Measurements from ENCODE around the gene LPAR3.

DNA sequence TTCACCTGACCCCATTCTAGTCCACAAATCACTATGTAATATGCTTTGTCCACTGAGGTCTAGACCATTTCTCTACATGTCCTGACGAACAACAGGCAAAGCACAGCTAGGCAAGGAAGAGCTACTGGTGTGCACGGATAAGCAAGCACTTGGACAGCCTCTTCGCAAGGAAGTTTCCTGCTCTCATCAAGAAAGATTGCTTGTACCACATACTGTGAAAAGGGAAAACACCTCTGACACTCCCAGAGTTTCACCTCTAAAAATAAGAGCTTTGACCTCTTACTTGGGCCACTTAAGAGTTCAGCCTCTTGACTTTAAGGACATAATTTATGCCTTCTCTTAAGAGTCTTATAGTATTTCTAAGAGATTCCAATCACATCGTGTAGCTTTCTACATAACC is 36.0 kb upstream of the LPAR3 start:
- TF ChIP-seq, protein P1, sequence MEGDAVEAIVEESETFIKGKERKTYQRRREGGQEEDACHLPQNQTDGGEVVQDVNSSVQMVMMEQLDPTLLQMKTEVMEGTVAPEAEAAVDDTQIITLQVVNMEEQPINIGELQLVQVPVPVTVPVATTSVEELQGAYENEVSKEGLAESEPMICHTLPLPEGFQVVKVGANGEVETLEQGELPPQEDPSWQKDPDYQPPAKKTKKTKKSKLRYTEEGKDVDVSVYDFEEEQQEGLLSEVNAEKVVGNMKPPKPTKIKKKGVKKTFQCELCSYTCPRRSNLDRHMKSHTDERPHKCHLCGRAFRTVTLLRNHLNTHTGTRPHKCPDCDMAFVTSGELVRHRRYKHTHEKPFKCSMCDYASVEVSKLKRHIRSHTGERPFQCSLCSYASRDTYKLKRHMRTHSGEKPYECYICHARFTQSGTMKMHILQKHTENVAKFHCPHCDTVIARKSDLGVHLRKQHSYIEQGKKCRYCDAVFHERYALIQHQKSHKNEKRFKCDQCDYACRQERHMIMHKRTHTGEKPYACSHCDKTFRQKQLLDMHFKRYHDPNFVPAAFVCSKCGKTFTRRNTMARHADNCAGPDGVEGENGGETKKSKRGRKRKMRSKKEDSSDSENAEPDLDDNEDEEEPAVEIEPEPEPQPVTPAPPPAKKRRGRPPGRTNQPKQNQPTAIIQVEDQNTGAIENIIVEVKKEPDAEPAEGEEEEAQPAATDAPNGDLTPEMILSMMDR (IDR thresholded peaks at IDR 0.05) = no peak
- no peak for TF ChIP-seq ZFX (IDR thresholded peaks at IDR 0.05; ENCODE audit: borderline replicate concordance)

All from 22Rv1 (cell line).